Mammary epithelial cell (primary cell): ENCODE measurements around the gene SPAG9.

Experiments used
- EZH2 ChIP-seq: IDR thresholded peaks from 2 replicates; pipeline ENCODE4 v1.6.1; 2012; ENCODE audit warnings: low read length, inconsistent platforms, borderline replicate concordance
- TF ChIP-seq, protein P1 (sequence below), 2 donors: IDR thresholded peaks in 1 of 2; conservative IDR thresholded peaks in 1 of 2; 2 replicates each; pipeline ENCODE4 v1.5.1; 2011 to 2012; ENCODE audit warnings: inconsistent platforms in 2 of 2, low read length in 2 of 2, mild to moderate bottlenecking in 2 of 2, control low read depth in 1 of 2, low read depth in 1 of 2; ENCODE audit not compliant: insufficient read depth in 1 of 2; ENCODE audit errors: extremely low read depth in 1 of 2

DNA sequence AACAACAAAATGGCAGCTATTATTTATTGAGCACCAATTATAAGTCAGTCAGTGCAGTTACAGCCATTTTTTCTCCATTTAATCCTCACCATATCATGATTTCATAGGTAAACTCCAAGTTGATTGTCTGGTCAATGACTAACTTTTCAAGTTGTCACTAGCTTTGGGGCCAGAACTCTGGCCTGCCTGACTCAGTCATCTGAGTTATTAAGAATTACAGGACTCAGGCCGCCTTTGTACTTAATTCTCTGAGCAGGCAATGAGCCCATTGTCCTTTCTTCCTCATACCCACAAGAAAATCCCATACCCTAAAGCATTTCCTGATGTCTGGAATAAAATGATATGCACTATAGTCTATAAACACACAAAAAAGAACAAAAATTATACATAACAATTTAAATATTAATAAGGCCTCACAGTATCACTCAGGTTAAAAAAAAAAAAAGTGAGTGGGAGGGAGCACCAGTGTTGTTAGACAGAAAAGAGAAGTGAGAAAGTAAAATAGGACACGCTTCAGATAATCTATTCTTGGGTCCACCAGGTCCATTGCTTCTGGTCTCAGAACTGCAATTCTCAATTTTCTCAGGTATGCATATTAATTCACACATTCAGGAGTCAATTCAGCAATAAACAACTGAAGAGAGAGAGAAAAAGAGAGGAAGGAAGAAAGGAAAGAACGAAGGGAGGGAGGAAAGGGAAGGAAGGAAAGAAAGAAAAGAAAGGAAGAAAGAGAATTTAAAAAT lies 70.2 kb downstream of the SPAG9 start:
- TF ChIP-seq, protein P1, sequence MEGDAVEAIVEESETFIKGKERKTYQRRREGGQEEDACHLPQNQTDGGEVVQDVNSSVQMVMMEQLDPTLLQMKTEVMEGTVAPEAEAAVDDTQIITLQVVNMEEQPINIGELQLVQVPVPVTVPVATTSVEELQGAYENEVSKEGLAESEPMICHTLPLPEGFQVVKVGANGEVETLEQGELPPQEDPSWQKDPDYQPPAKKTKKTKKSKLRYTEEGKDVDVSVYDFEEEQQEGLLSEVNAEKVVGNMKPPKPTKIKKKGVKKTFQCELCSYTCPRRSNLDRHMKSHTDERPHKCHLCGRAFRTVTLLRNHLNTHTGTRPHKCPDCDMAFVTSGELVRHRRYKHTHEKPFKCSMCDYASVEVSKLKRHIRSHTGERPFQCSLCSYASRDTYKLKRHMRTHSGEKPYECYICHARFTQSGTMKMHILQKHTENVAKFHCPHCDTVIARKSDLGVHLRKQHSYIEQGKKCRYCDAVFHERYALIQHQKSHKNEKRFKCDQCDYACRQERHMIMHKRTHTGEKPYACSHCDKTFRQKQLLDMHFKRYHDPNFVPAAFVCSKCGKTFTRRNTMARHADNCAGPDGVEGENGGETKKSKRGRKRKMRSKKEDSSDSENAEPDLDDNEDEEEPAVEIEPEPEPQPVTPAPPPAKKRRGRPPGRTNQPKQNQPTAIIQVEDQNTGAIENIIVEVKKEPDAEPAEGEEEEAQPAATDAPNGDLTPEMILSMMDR (conservative IDR thresholded peaks at IDR 0.05 in 1 of 2, IDR thresholded peaks at IDR 0.05 in 1 of 2; ENCODE audit: extremely low read depth in 1 of 2, insufficient read depth in 1 of 2, low read depth in 1 of 2, low read length in 2 of 2): no peak
- no peak for TF ChIP-seq EZH2
